GM12864 (cell line): ENCODE data around the gene ADAMTS2.

Experiments used
- DNase-seq: peaks from one replicate; pipeline ENCODE4 v3.0.0-alpha.2; 2011; ENCODE audit warnings: low read depth
- H3K4me3 ChIP-seq: 2 replicates; pipeline ENCODE4 v1.5.1; 2011; ENCODE audit warnings: mild to moderate bottlenecking, low read depth, low read length, control low read depth
- TF ChIP-seq, protein P1 (sequence below): IDR thresholded peaks from 2 replicates; pipeline ENCODE4 v1.5.1; 2011; ENCODE audit warnings: low read depth, mild to moderate bottlenecking, moderate library complexity, low read length, control low read depth, inconsistent platforms; ENCODE audit errors: missing control alignments

Gene ADAMTS2

DNA sequence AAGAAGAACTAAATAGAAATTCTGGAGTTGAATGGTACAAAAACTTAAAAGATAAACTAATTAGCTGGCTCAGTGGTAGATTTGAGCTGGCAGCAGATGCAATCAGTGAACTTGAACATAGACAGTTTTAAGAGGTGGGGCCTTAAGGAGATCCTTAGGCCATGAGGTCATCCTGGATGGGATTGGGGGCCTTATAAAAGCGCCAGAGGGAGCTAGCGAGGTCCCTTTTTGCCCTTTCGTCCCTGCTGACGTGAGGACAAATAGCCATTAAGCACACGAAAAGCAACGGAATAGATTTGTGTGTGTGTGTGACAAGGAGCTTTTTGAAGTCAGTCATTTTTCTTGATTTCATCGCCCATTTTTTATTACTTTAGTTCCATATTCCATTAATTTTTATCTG, 201.8 kb downstream of the ADAMTS2 start:
- H3K4me3 ChIP-seq, result no peak overlapping the region
- no peak for DNase-seq
- TF ChIP-seq, protein P1, sequence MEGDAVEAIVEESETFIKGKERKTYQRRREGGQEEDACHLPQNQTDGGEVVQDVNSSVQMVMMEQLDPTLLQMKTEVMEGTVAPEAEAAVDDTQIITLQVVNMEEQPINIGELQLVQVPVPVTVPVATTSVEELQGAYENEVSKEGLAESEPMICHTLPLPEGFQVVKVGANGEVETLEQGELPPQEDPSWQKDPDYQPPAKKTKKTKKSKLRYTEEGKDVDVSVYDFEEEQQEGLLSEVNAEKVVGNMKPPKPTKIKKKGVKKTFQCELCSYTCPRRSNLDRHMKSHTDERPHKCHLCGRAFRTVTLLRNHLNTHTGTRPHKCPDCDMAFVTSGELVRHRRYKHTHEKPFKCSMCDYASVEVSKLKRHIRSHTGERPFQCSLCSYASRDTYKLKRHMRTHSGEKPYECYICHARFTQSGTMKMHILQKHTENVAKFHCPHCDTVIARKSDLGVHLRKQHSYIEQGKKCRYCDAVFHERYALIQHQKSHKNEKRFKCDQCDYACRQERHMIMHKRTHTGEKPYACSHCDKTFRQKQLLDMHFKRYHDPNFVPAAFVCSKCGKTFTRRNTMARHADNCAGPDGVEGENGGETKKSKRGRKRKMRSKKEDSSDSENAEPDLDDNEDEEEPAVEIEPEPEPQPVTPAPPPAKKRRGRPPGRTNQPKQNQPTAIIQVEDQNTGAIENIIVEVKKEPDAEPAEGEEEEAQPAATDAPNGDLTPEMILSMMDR, result no peak

DNA sequence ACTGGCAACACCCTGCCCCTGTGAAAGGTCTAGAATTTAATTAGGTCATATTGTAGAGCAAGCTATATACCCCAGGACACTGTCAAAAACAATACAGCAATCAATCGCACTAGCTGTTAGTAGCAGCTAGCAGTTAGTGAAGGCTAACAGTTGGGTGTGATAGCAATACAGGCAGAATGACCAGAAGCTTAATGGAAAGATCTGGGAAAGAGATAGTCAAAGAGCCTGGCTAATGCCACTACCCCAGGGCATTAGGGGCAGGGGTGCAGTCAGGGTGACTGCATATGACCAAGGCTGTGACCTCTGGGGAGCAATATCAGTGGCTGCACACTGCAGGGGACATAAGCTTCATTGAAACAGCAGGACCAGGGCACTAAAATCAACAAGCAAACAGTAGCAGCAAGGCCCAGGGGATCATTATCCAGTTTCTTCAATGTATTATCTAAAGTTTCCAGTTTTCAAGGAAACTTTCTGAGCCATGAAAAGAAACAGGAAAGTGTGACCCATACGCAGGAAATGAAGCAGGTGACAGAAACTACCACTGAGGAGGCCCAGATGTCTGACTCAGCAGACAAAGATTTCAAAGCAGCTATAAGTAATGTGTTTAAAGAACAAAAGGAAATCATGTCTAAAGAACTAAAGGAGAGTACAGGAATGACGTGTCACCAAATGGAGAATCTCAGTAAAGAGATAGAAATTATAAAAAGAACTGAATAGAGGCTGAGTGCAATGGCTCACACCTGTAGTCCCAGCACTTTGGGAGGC, 202.6 kb downstream of the ADAMTS2 start:
- H3K4me3 ChIP-seq, result no peak overlapping the region
- no peak for DNase-seq
- TF ChIP-seq, protein P1, result no peak

DNA sequence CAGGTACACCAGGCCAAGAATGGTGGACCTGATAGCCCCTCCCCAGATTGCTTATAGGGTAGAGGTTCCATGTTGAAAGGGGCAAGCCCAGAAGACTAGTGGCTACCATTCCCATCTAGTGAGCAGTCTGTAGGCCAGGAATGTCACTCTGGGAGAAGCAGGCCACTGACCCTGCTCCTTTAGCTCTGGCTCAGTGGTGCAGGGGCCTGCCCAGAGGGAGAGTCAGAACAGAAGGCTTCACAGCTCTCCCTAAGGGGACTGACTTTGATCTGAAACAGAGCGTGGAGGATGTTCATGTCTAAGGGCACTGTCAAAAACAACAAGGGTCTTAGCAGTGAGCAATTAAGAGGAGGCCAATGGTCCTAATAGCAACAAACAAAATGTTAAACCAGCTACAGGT, 203.4 kb downstream of the ADAMTS2 start:
- TF ChIP-seq, protein P1, result no peak
- H3K4me3 ChIP-seq, result no peak overlapping the region
- no peak for DNase-seq

DNA sequence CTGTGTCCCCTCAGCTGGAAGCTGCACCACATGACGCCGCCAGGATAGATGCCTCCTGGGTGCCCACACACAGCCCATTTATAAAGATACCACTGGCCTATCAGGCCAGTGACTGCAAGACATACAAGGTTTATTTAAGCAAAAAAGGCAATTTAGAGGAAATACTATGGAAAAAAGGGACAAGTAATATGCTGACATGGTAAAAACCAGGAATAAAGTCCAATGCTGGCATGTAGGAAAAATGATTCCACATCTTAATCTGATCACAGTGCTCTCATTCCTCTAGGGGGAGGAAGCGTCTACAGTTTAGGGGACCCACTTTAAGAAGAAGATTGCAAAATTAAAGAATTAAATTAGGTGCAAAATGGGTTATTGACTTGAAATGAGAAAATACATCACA, 205.0 kb downstream of the ADAMTS2 start:
- no peak overlapping the region for H3K4me3 ChIP-seq
- TF ChIP-seq, protein P1, result no peak
- no peak for DNase-seq

DNA sequence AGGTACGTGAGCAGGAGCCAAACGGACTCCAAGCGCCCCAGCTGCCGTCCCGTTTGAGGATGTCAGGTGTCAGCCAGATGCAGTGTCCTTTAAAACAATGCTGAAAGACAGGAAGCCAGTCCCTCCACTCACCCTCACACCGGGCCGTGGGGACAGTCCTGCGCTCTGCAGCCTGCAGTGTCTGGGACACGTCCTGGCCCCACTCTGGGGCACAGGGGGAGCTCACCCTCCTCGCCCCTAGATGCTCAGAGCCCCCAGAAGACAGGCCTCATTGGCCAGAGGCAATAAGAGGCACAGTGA, 205.4 kb downstream of the ADAMTS2 start:
- no peak for DNase-seq
- TF ChIP-seq, protein P1, result no peak
- H3K4me3 ChIP-seq, result no peak overlapping the region

DNA sequence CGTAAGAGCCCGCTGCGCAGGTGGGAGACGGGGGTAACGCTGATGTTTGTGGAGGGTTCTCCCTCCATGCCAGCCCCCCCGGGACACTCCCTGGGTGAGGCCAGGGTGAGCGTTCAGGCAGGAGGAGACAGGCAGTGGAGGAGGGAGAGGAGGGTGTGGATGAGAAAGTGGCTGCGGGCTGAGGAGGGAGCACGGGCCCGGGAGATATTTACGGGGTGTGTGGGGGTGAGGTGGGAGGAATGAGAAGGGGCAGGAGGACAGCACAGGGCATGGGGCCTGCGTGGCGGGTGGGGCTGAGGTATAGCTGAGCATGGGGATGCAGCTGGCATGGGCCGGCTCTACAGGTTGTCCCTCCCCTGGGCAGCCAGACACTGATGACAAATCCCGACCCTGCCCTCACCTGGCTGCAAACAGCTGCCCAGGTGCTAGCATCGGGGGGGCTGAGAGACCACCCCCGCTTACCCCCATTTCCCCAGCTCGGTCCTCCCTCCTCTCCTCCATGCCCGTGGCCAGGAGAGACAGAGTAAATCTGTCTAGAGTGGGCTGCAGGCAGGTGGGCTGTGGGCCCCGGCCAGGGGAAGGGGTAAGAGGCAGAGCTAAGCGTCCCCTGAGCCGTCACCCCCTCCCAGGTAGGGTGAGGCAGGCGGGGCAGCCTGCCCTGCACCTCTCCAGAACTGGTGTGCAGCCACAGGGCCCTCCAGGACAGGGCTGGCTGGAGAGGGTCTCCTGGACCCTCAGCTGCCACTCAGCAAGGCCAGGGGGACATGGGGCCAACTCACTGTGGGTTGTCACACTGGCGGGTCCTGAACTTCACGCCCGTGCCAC, 205.9 kb downstream of the ADAMTS2 start:
- TF ChIP-seq, protein P1, result no peak
- H3K4me3 ChIP-seq, result no peak overlapping the region
- no peak for DNase-seq
